Colonic mucosa (tissue), 4 donors: ENCODE results near the gene DNAL4. TPM values are rescaled to one million over a fixed set of nuclear protein-coding genes. Genes with fewer than 3 reads are reported as not detected.

Experiments
- DNase-seq: peaks from one replicate; pipeline ENCODE4 v3.0.0-alpha.2; 2020
- H3K27ac ChIP-seq: fragments of 200-600 bp; one replicate; pipeline ENCODE4 v1.8.0; 2021
- H3K27me3 ChIP-seq: fragments of 200-600 bp; one replicate; pipeline ENCODE4 v1.8.0; 2021
- H3K36me3 ChIP-seq: fragments of 200-600 bp; one replicate; pipeline ENCODE4 v1.8.0; 2021
- H3K4me1 ChIP-seq: fragments of 200-600 bp; one replicate; pipeline ENCODE4 v1.8.0; 2021; ENCODE audit warnings: mild to moderate bottlenecking
- H3K4me3 ChIP-seq: fragments of 200-600 bp; one replicate; pipeline ENCODE4 v1.8.0; 2021
- H3K9ac ChIP-seq, 2 donors: one replicate each; pipeline ENCODE4 v1.7.0; 2013; ENCODE audit warnings: control low read depth in 2 of 2, low read depth in 2 of 2, low read length in 2 of 2
- H3K9me3 ChIP-seq: fragments of 200-600 bp; one replicate; pipeline ENCODE4 v1.8.0; 2021
- CTCF ChIP-seq: fragments of 200-600 bp; IDR thresholded peaks from one replicate; pipeline ENCODE4 v1.8.0; 2022; ENCODE audit warnings: antibody characterized with exemption, mild to moderate bottlenecking
- intact Hi-C: fragments of 100-400 bp; cut with DNase I; formaldehyde crosslinking; loops from one replicate; pipeline ENCODE4 v1.14.1; 2022
- total RNA-seq, 2 donors: library from RNA; stranded (reverse); fragmentation: NEBNext Ultra II Directional in 1 of 2; extraction: Animal tissue kit (Norgen Biotek cat#: 25700) in 1 of 2; gene quantifications; one replicate each; pipeline ENCODE4 v1.2.1, GENCODE V29; 2021
- donor health status: healthy.
- donor health status: DM: no; HTN: no; CAD: no.
- donor health status: DM: no; HTN: no; CAD: no.

The DNAL4 gene
- total RNA-seq, 2 donors from 2014 or later, result 15.8 to 17.8 TPM

GRCh38 chr22:38757464-38757757, 36.5 kb downstream of the DNAL4 start:
- no peak for TF ChIP-seq CTCF
- intact Hi-C loops, result no loop called here

DNA sequence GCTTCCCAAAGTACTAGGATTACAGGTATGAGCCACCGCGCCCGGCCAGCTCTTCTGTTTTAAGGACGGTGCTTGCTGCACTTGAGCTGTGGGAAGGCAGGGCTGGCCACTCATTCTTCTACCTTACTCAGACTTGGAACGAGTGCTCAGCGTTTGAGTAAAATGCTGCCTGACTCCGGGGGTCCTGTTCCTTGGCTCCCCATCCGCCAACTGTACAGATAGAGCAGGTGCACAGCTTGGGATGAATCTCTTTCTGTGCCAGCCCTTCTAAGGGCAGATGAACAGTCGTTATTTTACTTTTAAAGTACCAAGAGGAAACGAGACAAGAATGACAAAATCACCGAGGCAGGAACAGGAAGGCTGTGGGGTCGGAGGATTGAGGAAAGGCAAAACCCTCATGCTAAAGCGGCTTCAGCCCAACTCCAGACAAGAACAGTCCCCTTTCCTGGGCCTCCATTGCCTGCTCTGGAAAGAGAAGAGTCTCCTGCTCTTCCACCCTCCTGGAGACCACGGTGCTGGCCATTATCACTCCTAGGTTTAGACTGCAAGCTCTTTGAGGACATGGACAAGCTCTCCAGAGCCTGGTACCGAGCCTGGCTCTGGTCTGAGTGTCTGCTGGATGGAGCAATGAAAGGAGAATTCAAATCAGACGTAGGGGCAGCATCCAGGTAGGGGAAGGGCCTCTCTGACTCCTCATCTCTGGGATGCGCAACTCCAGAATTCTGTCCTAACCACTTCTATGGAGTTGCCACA, 37.1 kb downstream of the DNAL4 start:
- peak overlapping the region; percentile 96 for H3K27ac ChIP-seq
- no peaks in the 10 kb centered on the region for H3K27me3 ChIP-seq
- intact Hi-C loops, result no loop called here
- no peaks in the 10 kb centered on the region for H3K9me3 ChIP-seq
- peak overlapping the region; percentile 84 to 99 for H3K9ac ChIP-seq
- no peaks in the 10 kb centered on the region for H3K36me3 ChIP-seq
- H3K4me1 ChIP-seq, result peaks cover 6% of the 10 kb centered on the region
- TF ChIP-seq CTCF, result no peak
- peak; percentile 39 for DNase-seq
- peak overlapping the region; percentile 69 for H3K4me3 ChIP-seq

More at GRCh38 chr22:38757464-38757757, 36.5 kb downstream of the DNAL4 start:
- H3K4me1 ChIP-seq, result peaks cover 6% of the 10 kb centered on the region
- no peak for DNase-seq
- H3K27me3 ChIP-seq, result no peaks in the 10 kb centered on the region
- no peak overlapping the region for H3K4me3 ChIP-seq
- H3K36me3 ChIP-seq, result no peaks in the 10 kb centered on the region
- H3K27ac ChIP-seq, result no peak overlapping the region
- H3K9me3 ChIP-seq, result no peaks in the 10 kb centered on the region
- H3K9ac ChIP-seq, result no peak overlapping the region

GRCh38 chr22:38755911-38756532, 37.9 kb downstream of the DNAL4 start, which contains the start of gene SUN2:
TSS of gene SUN2 (minus strand) at chr22:38755998. CDS start at chr22:38752628, 3,370 bp downstream.
- Histone ChIP-seq H3K9me3 (no peaks in the 10 kb centered on the region), H3K4me3 (peak within 1 kb of the TSS; percentile 69), H3K27me3 (no peaks in the 10 kb centered on the region), H3K27ac (peak within 1 kb of the TSS; percentile 96), H3K9ac (peak within 1 kb of the TSS; percentile 92 to 99), H3K4me1 (peaks cover 6% of the 10 kb centered on the region), H3K36me3 (peaks cover 7% of the 10 kb centered on the region)
- peak; percentile 96 for DNase-seq
- TF ChIP-seq CTCF, result no peak
- intact Hi-C loops, result no loop called here

- H3K27me3 ChIP-seq, result no peaks in the 10 kb centered on the region
- H3K9me3 ChIP-seq, result no peaks in the 10 kb centered on the region
- peaks cover 14% of the 10 kb centered on the region for H3K36me3 ChIP-seq
- TF ChIP-seq CTCF, result no peak
- H3K4me3 ChIP-seq, result peak overlapping the region; percentile 69
- DNase-seq, result peak; percentile 95
- peak overlapping the region; percentile 92 to 99 for H3K9ac ChIP-seq
- intact Hi-C loops, result no loop called here
- peaks cover 10% of the 10 kb centered on the region for H3K4me1 ChIP-seq
- H3K27ac ChIP-seq, result peak overlapping the region; percentile 96
Measured at GRCh38 chr22:38755155-38755910, 38.6 kb downstream of the DNAL4 start.

GRCh38 chr22:38754751-38755154, 39.2 kb downstream of the DNAL4 start:
- Histone ChIP-seq H3K9ac (peak overlapping the region; percentile 92 to 99), H3K36me3 (peaks cover 19% of the 10 kb centered on the region), H3K4me3 (peak overlapping the region; percentile 69), H3K9me3 (no peaks in the 10 kb centered on the region), H3K27ac (peak overlapping the region; percentile 96), H3K4me1 (peaks cover 10% of the 10 kb centered on the region), H3K27me3 (no peaks in the 10 kb centered on the region)
- no peak for TF ChIP-seq CTCF
- intact Hi-C loops, result no loop called here
- peak; percentile 61 for DNase-seq
